Keratinocyte (primary cell): Measurements from ENCODE around the gene VWC2L.

Source experiments
- CTCF ChIP-seq, 3 experiments: IDR thresholded peaks in 1 of 3; conservative IDR thresholded peaks in 1 of 3; optimal IDR thresholded peaks in 1 of 3; 2 replicates in 2 of 3; 3 replicates in 1 of 3; pipeline versions ENCODE3 to v1.5.1; 2011; ENCODE audit warnings: low read length in 3 of 3, mild to moderate bottlenecking in 3 of 3, moderate library complexity in 2 of 3, control low read depth in 1 of 3, inconsistent platforms in 1 of 3; ENCODE audit not compliant: insufficient read depth in 2 of 3; ENCODE audit errors: extremely low read depth in 1 of 3
- EZH2 ChIP-seq: IDR thresholded peaks from one replicate; pipeline ENCODE4 v1.6.1; 2012; ENCODE audit warnings: inconsistent platforms, mild to moderate bottlenecking, low read length, moderate library complexity

- TF ChIP-seq CTCF (optimal IDR thresholded peaks at IDR 0.05 in 1 of 3, IDR thresholded peaks at IDR 0.05 in 1 of 3, conservative IDR thresholded peaks at IDR 0.05 in 1 of 3; ENCODE audit: extremely low read depth in 1 of 3, insufficient read depth in 2 of 3, low read length in 3 of 3) (no peak), EZH2 (no peak)
These were observed 45.3 kb upstream of the VWC2L start for GRCh38 chr2:214365549-214365948.
